SU-DHL-6 (cell line): ENCODE data around the gene SARDH.

Source experiments
- CTCF ChIP-seq: fragments of 200-600 bp; sonication (generic); IDR thresholded peaks from one replicate; pipeline ENCODE4 v1.5.1; 2017; ENCODE audit warnings: antibody characterized with exemption, mild to moderate bottlenecking, low read length, moderate library complexity; ENCODE audit not compliant: insufficient read depth, poor library complexity, severe bottlenecking
- EZH2phosphoT487 ChIP-seq: fragments of 200-600 bp; sonication (generic), shearing (Covaris generic); conservative IDR thresholded peaks from 2 replicates; pipeline ENCODE4 v1.6.1; 2018; ENCODE audit warnings: mild to moderate bottlenecking, antibody characterized with exemption, low read length, moderate library complexity, mixed read lengths

GRCh38 chr9:133713960-133714495 lies 24.1 kb downstream of the SARDH start:
- TF ChIP-seq EZH2phosphoT487 (no peak), CTCF (no peak)
